Measurements from ENCODE around the gene RFTN1. TPM values are rescaled to one million over a fixed set of nuclear protein-coding genes. Genes with fewer than 3 reads are reported as not detected.

Gene RFTN1
- total RNA-seq, 6 experiments from 2014 or later, result 15.1 to 36.0 (median 19.8) TPM

DNA sequence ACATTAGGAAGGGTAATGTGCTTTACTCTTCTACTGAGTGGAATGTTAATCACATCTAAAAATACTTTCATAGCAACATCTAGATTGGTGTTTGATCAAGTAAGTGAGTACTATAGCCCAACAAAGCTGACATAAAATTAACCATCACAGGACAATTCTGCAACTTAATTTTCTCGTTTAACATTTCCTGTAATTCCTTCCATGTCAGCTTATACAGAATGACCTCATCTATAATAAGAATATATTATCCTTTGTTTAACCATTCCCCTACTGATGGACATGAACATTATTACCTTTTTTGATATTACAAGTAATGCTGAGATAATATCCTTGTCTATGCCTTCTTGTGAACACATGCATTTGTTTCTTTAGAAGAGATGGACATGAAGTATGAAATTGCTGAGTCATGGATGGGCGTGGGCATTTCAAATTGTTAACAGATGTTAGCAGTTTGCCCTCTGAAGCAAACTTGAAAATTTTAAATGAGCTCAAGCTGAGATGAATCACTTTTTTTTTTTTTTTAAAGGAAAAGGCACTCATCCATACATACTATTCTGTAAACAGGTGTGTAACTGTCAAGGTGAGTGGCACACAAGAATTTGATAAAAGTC, 163.4 kb downstream of the RFTN1 start:
- no peaks in the 10 kb centered on the region for H3K27me3 ChIP-seq
- no peak overlapping the region for H3K27ac ChIP-seq
- no peak for ATAC-seq
- peaks cover 0 to 5% (median 0%) of the 10 kb centered on the region in 4 donors for H3K4me1 ChIP-seq
- WGBS (ENCODE audit: insufficient coverage, low coverage, low lambda C conversion rate, missing lambda C conversion rate), result 57% methylated on average over 2 of the region's 2 CpGs
- no peak for TF ChIP-seq POLR2A (IDR thresholded peaks at IDR 0.05)
- TF ChIP-seq, protein P1, sequence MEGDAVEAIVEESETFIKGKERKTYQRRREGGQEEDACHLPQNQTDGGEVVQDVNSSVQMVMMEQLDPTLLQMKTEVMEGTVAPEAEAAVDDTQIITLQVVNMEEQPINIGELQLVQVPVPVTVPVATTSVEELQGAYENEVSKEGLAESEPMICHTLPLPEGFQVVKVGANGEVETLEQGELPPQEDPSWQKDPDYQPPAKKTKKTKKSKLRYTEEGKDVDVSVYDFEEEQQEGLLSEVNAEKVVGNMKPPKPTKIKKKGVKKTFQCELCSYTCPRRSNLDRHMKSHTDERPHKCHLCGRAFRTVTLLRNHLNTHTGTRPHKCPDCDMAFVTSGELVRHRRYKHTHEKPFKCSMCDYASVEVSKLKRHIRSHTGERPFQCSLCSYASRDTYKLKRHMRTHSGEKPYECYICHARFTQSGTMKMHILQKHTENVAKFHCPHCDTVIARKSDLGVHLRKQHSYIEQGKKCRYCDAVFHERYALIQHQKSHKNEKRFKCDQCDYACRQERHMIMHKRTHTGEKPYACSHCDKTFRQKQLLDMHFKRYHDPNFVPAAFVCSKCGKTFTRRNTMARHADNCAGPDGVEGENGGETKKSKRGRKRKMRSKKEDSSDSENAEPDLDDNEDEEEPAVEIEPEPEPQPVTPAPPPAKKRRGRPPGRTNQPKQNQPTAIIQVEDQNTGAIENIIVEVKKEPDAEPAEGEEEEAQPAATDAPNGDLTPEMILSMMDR (IDR thresholded peaks at IDR 0.05), result no peak
- H3K9me3 ChIP-seq, result no peaks in the 10 kb centered on the region
- peaks cover 0 to 2% (median 0%) of the 10 kb centered on the region in 4 donors for H3K36me3 ChIP-seq
- H3K4me3 ChIP-seq, result no peak overlapping the region
- intact Hi-C loops (cut with DNase I), result no loop called here
- DNase-seq, result no peak

DNA sequence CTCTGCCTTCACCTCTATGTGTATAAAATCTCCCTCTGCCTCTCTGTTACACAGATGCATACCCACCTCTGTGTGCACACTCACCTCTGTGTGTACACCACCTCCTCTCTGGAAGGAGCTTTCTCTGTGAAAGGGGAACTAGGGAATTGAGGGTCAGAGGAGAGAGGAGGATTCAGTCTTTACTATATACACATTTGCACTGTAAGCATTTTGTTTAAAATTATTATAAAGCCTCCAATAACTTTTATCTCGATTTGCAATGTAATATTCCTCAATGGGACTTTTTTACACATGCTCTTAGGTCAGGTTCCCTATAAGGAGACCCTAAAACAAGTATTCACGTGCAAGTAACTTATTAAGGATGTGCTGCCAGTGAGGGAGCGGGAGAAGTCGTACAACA, 166.0 kb downstream of the RFTN1 start:
- H3K4me3 ChIP-seq, result no peak overlapping the region
- H3K36me3 ChIP-seq, result peaks cover 0 to 2% (median 0%) of the 10 kb centered on the region in 4 donors
- ATAC-seq (no peak), DNase-seq (no peak)
- no peaks in the 10 kb centered on the region for H3K9me3 ChIP-seq
- WGBS (ENCODE audit: insufficient coverage, low coverage, low lambda C conversion rate, missing lambda C conversion rate), result 99% methylated on average over 4 of the region's 4 CpGs
- H3K27me3 ChIP-seq, result no peaks in the 10 kb centered on the region
- no peak for TF ChIP-seq POLR2A (IDR thresholded peaks at IDR 0.05)
- TF ChIP-seq, protein P1 (IDR thresholded peaks at IDR 0.05), result no peak
- intact Hi-C loops (cut with DNase I), result no loop called here
- no peak overlapping the region for H3K27ac ChIP-seq
- H3K4me1 ChIP-seq, result peaks cover 0 to 5% (median 0%) of the 10 kb centered on the region in 4 donors

DNA sequence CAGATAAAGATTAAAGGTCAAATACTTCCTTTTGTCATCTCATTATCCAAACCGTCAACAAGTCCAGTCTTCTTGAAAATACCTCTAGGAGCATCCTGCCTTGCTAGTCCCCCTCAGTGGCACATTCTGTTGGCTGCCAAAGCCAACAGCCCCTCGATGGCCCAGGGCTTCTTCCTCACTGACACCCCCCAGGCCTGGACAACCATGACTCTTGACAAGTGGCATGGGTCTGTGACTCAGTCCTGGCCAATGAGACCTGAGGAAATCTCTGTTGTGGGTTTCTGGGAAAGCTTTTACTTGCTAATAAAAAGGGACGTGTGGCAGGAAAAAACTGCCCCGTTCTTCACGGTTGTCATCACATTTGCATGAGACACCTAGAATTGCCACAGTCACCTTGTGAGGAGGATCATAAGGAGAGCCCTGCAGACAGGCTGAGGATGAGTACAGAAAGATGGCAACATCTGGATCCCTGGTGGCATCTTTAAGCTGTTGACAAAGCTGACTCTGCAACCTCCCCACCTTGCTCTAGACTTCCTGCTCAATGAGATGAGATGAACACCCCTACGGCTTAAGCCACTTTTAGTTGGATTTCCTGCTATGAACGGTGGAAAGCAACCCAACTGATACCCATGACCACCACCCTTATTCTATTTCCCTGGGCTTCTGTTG, 167.0 kb downstream of the RFTN1 start:
- H3K9me3 ChIP-seq, result no peaks in the 10 kb centered on the region
- no peak overlapping the region for H3K27ac ChIP-seq
- peaks cover 0 to 5% (median 0%) of the 10 kb centered on the region in 4 donors for H3K4me1 ChIP-seq
- peaks cover 0 to 2% (median 0%) of the 10 kb centered on the region in 4 donors for H3K36me3 ChIP-seq
- no peak for TF ChIP-seq POLR2A (IDR thresholded peaks at IDR 0.05)
- TF ChIP-seq, protein P1 (IDR thresholded peaks at IDR 0.05), result no peak
- intact Hi-C loops (cut with DNase I), result no loop called here
- H3K27me3 ChIP-seq, result no peaks in the 10 kb centered on the region
- ATAC-seq (no peak), DNase-seq (no peak)
- 98% methylated on average over 5 of the region's 7 CpGs for WGBS (ENCODE audit: insufficient coverage, low coverage, low lambda C conversion rate, missing lambda C conversion rate)
- no peak overlapping the region for H3K4me3 ChIP-seq

DNA sequence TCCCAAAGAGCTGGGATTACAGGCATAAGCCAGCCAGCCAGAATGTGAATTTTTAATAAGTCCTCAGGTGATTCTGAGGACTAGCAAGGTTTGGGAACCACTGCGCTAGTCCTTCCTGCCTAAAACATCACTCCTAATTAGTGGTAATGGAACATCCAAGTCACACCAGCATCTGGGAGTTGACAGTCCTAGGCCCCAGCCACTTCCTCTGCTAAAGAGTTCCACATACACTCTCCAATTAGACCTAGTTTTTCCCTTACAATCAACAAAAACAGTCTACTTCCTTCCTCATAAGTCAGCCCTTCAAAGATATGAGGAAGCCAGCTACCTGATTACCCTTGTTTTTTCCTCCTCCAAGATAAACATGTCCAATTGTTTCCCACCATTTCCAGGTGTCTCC, 170.4 kb downstream of the RFTN1 start:
- no peaks in the 10 kb centered on the region for H3K27me3 ChIP-seq
- no peak overlapping the region for H3K27ac ChIP-seq
- no peak for ATAC-seq
- DNase-seq, result no peak
- WGBS (ENCODE audit: insufficient coverage, low coverage, low lambda C conversion rate, missing lambda C conversion rate), result no CpG with 5 or more reads among the region's 1 CpG
- TF ChIP-seq POLR2A (IDR thresholded peaks at IDR 0.05), result no peak
- TF ChIP-seq, protein P1 (IDR thresholded peaks at IDR 0.05), result no peak
- intact Hi-C loops (cut with DNase I), result no loop called here
- no peaks in the 10 kb centered on the region for H3K36me3 ChIP-seq
- H3K4me3 ChIP-seq, result no peak overlapping the region
- no peaks in the 10 kb centered on the region for H3K9me3 ChIP-seq
- H3K4me1 ChIP-seq, result no peaks in the 10 kb centered on the region
